Measurements from ENCODE around the gene FANCL.
A peak's percentile ranks its signal among the peaks of the same experiment; 100 is the strongest.
"Not testable (repeated sequence)": the region's sequence is repeated elsewhere in the genome, so short reads cannot be mapped to it uniquely, and the experiment has no call there.

Gene FANCL

DNA sequence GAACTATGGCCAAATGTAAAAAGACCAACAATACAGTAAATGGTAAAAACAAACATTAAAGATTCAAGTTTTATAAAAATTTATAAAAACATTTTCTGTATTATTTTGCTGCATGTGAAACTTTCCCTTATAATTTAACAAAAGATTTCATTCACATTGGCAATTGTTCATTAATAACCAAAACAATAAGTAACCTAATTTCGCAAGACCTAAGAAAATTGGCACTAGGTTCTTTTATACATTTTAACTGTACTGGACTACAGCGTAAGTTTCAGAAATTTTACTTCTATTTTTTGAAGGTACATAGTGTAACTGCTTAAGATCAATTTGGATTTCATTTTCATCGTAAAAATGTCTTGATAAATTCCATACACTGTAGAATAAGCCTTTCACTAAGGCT, 77.2 kb downstream of the FANCL start:
- H3K4me3 ChIP-seq (ENCODE audit: low read depth, low read length) = no peak overlapping the region
- TF ChIP-seq, protein P1, sequence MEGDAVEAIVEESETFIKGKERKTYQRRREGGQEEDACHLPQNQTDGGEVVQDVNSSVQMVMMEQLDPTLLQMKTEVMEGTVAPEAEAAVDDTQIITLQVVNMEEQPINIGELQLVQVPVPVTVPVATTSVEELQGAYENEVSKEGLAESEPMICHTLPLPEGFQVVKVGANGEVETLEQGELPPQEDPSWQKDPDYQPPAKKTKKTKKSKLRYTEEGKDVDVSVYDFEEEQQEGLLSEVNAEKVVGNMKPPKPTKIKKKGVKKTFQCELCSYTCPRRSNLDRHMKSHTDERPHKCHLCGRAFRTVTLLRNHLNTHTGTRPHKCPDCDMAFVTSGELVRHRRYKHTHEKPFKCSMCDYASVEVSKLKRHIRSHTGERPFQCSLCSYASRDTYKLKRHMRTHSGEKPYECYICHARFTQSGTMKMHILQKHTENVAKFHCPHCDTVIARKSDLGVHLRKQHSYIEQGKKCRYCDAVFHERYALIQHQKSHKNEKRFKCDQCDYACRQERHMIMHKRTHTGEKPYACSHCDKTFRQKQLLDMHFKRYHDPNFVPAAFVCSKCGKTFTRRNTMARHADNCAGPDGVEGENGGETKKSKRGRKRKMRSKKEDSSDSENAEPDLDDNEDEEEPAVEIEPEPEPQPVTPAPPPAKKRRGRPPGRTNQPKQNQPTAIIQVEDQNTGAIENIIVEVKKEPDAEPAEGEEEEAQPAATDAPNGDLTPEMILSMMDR (IDR thresholded peaks at IDR 0.05; ENCODE audit: low read depth, low read length, missing control alignments) = no peak
- DNase-seq (ENCODE audit: low read depth) = no peak
- in situ Hi-C loops (cut with HindIII; ENCODE audit: low sequenced_read_pairs) = no loop called here

DNA sequence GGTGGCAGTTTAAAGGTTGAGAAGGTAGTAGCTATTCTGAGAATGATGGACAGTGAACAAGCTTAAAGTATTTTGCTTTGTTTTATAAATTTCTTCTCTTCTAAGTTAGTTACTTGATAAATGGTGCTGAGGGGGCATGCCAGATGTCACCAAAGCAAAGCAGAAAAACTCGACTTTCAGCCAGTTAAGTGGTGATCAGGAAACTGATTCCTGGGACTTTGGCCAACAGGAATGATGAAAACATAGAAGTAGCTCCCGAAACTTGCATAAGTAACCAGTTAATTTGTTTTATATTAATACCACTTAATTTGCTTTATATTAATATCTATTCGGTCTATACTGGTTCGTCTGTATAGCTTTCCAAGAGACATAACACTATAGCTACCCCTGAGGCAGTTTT, 82.6 kb downstream of the FANCL start:
- in situ Hi-C loops (cut with HindIII; ENCODE audit: low sequenced_read_pairs) = no loop called here
- H3K4me3 ChIP-seq (ENCODE audit: low read depth, low read length) = no peak overlapping the region
- DNase-seq (ENCODE audit: low read depth) = no peak
- TF ChIP-seq, protein P1 (IDR thresholded peaks at IDR 0.05; ENCODE audit: low read depth, low read length, missing control alignments) = no peak

DNA sequence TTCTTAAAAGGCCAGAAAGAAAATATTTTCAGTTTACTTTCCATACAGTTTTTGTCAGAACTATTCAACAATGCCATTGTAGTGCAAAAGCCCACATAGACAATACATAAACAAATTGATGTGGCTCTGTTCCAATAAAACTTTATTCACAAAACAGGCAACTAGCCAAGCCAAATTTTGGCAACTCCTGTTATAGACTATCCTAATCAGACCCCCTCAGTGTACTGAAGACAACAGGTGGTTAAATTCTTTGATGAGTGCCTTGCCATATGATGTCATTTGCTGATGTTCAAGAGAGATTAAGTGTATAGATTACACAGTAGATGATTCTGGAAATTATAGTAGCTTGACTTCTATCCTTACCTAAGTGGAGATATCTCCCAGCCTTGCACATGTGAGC, 83.4 kb downstream of the FANCL start:
- DNase-seq (ENCODE audit: low read depth) = no peak
- in situ Hi-C loops (cut with HindIII; ENCODE audit: low sequenced_read_pairs) = no loop called here
- H3K4me3 ChIP-seq (ENCODE audit: low read depth, low read length) = no peak overlapping the region
- TF ChIP-seq, protein P1 (IDR thresholded peaks at IDR 0.05; ENCODE audit: low read depth, low read length, missing control alignments) = no peak

DNA sequence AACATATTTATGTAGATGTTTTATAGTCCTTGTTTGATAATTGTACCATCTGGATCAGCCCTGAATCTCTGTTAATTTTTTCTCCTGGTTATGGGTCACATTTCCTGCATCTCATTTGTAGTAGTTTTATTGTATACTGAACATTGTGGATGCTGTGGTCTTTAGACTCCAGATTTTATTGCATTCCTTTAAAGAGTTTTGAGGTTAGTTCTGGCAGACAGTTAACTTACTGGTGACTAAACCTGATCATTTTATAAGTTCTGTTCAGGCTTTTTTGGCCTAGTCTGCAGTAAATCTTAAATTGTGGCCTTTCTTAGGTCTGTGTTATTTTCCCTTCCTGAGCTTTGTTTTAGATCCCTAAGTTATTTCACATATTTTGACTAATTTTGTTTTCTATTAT, 84.3 kb downstream of the FANCL start:
- TF ChIP-seq, protein P1 (IDR thresholded peaks at IDR 0.05; ENCODE audit: low read depth, low read length, missing control alignments) = no peak
- DNase-seq (ENCODE audit: low read depth) = peak; percentile 80
- no peak overlapping the region for H3K4me3 ChIP-seq (ENCODE audit: low read depth, low read length)
- in situ Hi-C loops (cut with HindIII; ENCODE audit: low sequenced_read_pairs) = no loop called here

DNA sequence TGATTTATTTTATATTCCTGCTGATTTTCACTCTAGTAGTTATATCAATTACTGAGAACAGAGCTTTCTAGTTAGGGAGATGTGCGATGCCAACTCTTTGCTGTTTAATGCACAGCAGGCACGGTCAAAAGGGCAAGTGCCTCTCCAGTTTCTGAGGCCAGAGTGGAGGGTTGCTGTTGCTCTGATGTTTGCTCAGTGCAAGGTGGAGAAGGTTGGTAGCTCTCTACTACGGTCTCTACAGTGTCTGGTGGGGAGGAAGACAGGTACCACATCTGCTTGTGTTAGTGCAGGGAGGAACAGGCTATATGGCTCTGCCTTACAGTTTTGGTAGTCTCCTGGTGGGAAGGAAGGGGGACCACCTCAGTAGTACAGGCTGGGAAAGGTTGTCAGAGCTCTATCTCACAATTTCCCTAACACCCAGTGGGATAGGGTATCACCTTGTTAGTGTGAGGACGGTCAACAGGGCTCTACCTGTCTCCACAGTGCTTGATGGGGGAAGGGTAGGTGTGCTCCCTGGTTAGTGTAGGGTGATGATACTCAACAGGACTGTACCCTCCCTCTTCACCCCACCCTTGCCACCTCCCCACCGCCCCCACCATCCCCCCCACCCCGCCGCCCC, 85.9 kb downstream of the FANCL start:
- in situ Hi-C loops (cut with HindIII; ENCODE audit: low sequenced_read_pairs) = no loop called here
- no peak overlapping the region for H3K4me3 ChIP-seq (ENCODE audit: low read depth, low read length)
- no peak for DNase-seq (ENCODE audit: low read depth)
- TF ChIP-seq, protein P1 (IDR thresholded peaks at IDR 0.05; ENCODE audit: low read depth, low read length, missing control alignments) = no peak

DNA sequence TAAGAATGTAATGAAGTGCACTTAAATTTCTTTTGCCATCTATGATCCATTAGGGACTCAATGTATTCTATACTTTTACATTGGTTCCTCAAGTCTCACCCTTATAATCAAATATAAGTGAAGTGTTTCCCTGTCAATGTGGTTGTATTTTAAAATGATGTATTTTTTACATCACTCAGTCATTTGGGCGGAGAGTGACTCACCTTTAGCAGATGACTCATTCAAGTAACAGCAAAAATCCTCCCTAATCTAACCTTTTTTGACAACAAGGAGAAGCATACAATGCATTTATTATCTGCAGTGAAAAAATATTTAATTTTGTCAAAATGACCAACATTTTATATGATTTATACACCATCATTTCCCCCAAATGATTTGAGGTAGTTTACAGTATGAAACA, 94.4 kb downstream of the FANCL start:
- no peak for DNase-seq (ENCODE audit: low read depth)

DNA sequence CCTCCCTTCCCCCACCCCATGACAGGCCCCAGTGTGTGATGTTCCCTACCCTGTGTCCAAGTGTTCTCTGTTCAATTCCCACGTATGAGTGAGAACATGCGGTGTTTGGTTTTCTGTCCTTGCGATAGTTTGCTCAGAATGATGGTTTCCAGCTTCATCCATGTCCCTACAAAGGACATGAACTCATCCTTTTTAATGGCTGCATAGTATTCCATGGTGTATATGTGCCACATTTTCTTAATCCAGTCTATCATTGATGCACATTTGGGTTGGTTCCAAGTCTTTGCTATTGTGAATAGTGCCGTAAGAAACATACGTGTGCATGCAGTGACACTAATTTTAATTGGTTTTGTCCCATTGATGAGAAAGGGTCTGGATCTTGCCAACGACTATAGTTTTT, 95.4 kb downstream of the FANCL start:
- in situ Hi-C loops (cut with HindIII; ENCODE audit: low sequenced_read_pairs); DNase-seq (ENCODE audit: low read depth): not testable (repeated sequence)

More for the DNA sequence above, 94.4 kb downstream of the FANCL start:
- in situ Hi-C loops (cut with HindIII; ENCODE audit: low sequenced_read_pairs) = no loop called here
- TF ChIP-seq, protein P1 (IDR thresholded peaks at IDR 0.05; ENCODE audit: low read depth, low read length, missing control alignments) = no peak
- H3K4me3 ChIP-seq (ENCODE audit: low read depth, low read length) = no peak overlapping the region

More for the DNA sequence above, 95.4 kb downstream of the FANCL start:
- H3K4me3 ChIP-seq (ENCODE audit: low read depth, low read length) = not testable (repeated sequence)
